ENCODE data around the gene TRIM32. TPM values are rescaled to one million over a fixed set of nuclear protein-coding genes. Genes with fewer than 3 reads are reported as not detected.

The TRIM32 gene
- total RNA-seq, 2 donors from 2014 or later: 12.2 to 13.9 TPM

DNA sequence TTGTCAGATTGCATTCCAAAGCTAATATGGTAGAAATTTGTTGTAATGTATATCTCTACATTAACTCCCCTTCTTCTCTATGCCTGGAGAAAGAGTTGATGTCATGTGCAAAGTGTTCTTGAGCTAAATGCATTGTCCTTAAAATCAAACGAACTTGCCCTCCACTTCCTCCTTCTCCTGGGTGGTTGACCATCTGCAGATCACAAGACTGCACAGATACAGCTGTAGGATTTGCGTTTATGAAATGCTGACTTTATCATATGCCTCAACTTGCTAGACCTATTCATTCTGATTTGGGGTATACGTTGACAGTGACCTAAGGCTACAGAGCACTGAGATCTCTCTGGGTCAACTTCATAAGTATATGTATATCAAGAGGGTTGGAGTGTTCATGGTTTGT lies 8.3 kb downstream of the TRIM32 start:
- Histone ChIP-seq H3K27ac (no peak overlapping the region), H3K36me3 (peaks cover 24% of the 10 kb centered on the region), H3K27me3 (no peaks in the 10 kb centered on the region), H3K4me1 (peaks cover 0 to 29% of the 10 kb centered on the region in 2 donors), H3K9me3 (no peaks in the 10 kb centered on the region), H3K4me3 (no peak overlapping the region)
- DNase-seq (ENCODE audit: low spot score): no peak
- no peak for TF ChIP-seq CTCF (IDR thresholded peaks at IDR 0.05)

DNA sequence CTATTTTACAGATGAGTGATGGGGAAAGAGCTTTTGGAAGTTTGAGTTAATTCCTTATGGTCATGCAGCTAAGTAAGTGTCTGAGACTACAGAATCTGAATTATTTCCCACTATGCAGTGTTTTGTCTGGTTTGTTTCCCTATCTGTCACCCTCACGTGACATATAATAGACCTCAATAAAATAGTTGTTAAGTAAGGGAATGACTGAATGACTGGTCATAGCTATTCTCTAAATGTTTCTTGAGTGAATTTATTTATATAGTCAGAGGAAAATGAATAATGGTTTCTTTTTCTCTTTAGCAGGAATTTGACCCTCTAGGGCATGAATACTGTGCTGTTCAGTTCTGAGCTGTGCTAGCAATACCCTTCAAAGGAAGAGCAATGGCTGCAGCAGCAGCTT lies 10.3 kb downstream of the TRIM32 start:
- peaks cover 0 to 40% of the 10 kb centered on the region in 2 donors for H3K4me1 ChIP-seq

GRCh38 chr9:116697887-116698286 lies 10.8 kb downstream of the TRIM32 start:
- Histone ChIP-seq H3K36me3 (peaks cover 24% of the 10 kb centered on the region), H3K27me3 (no peaks in the 10 kb centered on the region), H3K27ac (no peak overlapping the region), H3K4me1 (peaks cover 0 to 37% of the 10 kb centered on the region in 2 donors), H3K4me3 (no peak overlapping the region), H3K9me3 (no peaks in the 10 kb centered on the region)
- TF ChIP-seq CTCF (IDR thresholded peaks at IDR 0.05): no peak
- DNase-seq (ENCODE audit: low spot score): no peak

More for the DNA sequence above, 10.3 kb downstream of the TRIM32 start:
- no peaks in the 10 kb centered on the region for H3K27me3 ChIP-seq
- peaks cover 24% of the 10 kb centered on the region for H3K36me3 ChIP-seq
- no peak for DNase-seq (ENCODE audit: low spot score)
- H3K4me3 ChIP-seq: no peak overlapping the region
- TF ChIP-seq CTCF (IDR thresholded peaks at IDR 0.05): no peak
- H3K27ac ChIP-seq: no peak overlapping the region
- H3K9me3 ChIP-seq: no peaks in the 10 kb centered on the region

DNA sequence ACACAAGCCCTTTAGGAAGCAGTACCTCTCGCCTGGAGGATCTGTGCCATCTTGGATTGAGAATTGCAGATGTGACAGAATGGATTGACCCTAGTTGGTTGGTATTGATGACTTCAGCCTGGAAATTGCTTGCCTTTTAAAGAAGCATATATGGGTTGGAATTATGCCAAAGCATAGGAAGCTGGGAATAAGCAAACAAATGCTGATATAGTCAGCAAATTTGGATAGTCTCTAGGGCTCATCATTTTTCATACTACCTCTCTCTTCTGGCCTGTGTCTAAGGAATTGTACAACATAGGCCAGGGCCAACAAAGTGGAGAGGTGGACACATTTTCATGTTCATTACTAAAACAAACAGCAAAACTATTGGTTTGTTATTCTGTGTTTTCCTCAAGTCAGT lies 13.2 kb downstream of the TRIM32 start:
- no peak for TF ChIP-seq CTCF (IDR thresholded peaks at IDR 0.05)
- H3K9me3 ChIP-seq: no peaks in the 10 kb centered on the region
- peaks cover 24% of the 10 kb centered on the region for H3K36me3 ChIP-seq
- H3K4me1 ChIP-seq: peaks cover 0 to 20% of the 10 kb centered on the region in 2 donors
- DNase-seq (ENCODE audit: low spot score): no peak
- no peak overlapping the region for H3K4me3 ChIP-seq
- no peaks in the 10 kb centered on the region for H3K27me3 ChIP-seq
- no peak overlapping the region for H3K27ac ChIP-seq

- Histone ChIP-seq H3K4me1 (peaks cover 0 to 12% of the 10 kb centered on the region in 2 donors), H3K36me3 (peaks cover 24% of the 10 kb centered on the region), H3K27ac (no peak overlapping the region), H3K9me3 (no peaks in the 10 kb centered on the region), H3K27me3 (no peaks in the 10 kb centered on the region), H3K4me3 (no peak overlapping the region)
- DNase-seq (ENCODE audit: low spot score): no peak
- no peak for TF ChIP-seq CTCF (IDR thresholded peaks at IDR 0.05)
Measured at GRCh38 chr9:116700882-116701865, 14.1 kb downstream of the TRIM32 start.
